Coronary artery (tissue), 2 donors: ENCODE results near the gene SERPIND1.

Experiments
- DNase-seq: peaks from one replicate; pipeline ENCODE4 v3.0.0-alpha.2; 2017; ENCODE audit warnings: low spot score
- H3K27ac ChIP-seq, 2 donors: fragments of 200-600 bp; sonication (generic); one replicate each; pipeline ENCODE4 v1.5.1; 2016 to 2019
- H3K4me3 ChIP-seq: fragments of 200-600 bp; sonication (generic); 2 replicates; pipeline ENCODE4 v1.5.1; 2016; ENCODE audit warnings: mild to moderate bottlenecking, moderate library complexity
- CTCF ChIP-seq: fragments of 200-600 bp; sonication (generic); IDR thresholded peaks from one replicate; pipeline ENCODE4 v1.5.1; 2019; ENCODE audit warnings: antibody characterized with exemption

SERPIND1 gene

GRCh38 chr22:20750461-20751184 is 23.3 kb upstream of the SERPIND1 start:
- TF ChIP-seq CTCF = no peak
- no peak for DNase-seq
- H3K27ac ChIP-seq = no peak overlapping the region
- H3K4me3 ChIP-seq = no peak overlapping the region

GRCh38 chr22:20751185-20751851 is 22.6 kb upstream of the SERPIND1 start:
- H3K4me3 ChIP-seq = no peak overlapping the region
- no peak for TF ChIP-seq CTCF
- no peak for DNase-seq
- no peak overlapping the region for H3K27ac ChIP-seq

- no peak for TF ChIP-seq CTCF
- DNase-seq = no peak
- Histone ChIP-seq H3K4me3 (no peak overlapping the region), H3K27ac (no peak overlapping the region)
These were observed 21.7 kb upstream of the SERPIND1 start for GRCh38 chr22:20752104-20752741.

- no peak overlapping the region for H3K27ac ChIP-seq
- no peak overlapping the region for H3K4me3 ChIP-seq
- no peak for DNase-seq
- no peak for TF ChIP-seq CTCF
These were observed 21.0 kb upstream of the SERPIND1 start for GRCh38 chr22:20752873-20753272.

GRCh38 chr22:20756846-20757245 is 17.1 kb upstream of the SERPIND1 start:
- TF ChIP-seq CTCF = no peak
- DNase-seq = no peak
- Histone ChIP-seq H3K27ac (no peak overlapping the region), H3K4me3 (no peak overlapping the region)

- no peak for TF ChIP-seq CTCF
- H3K27ac ChIP-seq = no peak overlapping the region
- DNase-seq = no peak
- no peak overlapping the region for H3K4me3 ChIP-seq
These were observed 15.2 kb upstream of the SERPIND1 start for GRCh38 chr22:20758688-20759087.
